OCI-LY3 (cell line): ENCODE measurements around the gene PRMT7.

Experiments used
- H2AFZ ChIP-seq: fragments of 200-600, 300-600 bp; shearing (Covaris generic); 2 replicates; pipeline ENCODE4 v1.6.0; 2014; ENCODE audit warnings: antibody characterized with exemption, low read depth, low read length
- H3K27ac ChIP-seq: fragments of 200-600, 300-600 bp; sonication (generic); 2 replicates; pipeline ENCODE4 v1.5.1; 2014; ENCODE audit warnings: mild to moderate bottlenecking, low read length, moderate library complexity, mixed read lengths
- H3K27me3 ChIP-seq: fragments of 200-600, 300-600 bp; sonication (generic); 2 replicates; pipeline ENCODE4 v1.6.1; 2014; ENCODE audit warnings: low read depth, low read length, mixed read lengths
- H3K36me3 ChIP-seq: fragments of 200-600, 300-600 bp; sonication (generic); replicated peaks from 2 replicates; pipeline ENCODE3; 2014; ENCODE audit warnings: low read depth, low read length, mixed read lengths
- H3K4me1 ChIP-seq: fragments of 300-600, 200-600 bp; sonication (generic); 2 replicates; pipeline ENCODE4 v1.6.1; 2014; ENCODE audit warnings: low read length, mixed read lengths
- H3K4me2 ChIP-seq: fragments of 200-600, 300-600 bp; sonication (generic); 2 replicates; pipeline ENCODE4 v1.6.1; 2014; ENCODE audit warnings: low read length, mixed read lengths
- H3K4me3 ChIP-seq: fragments of 300-600, 200-600 bp; sonication (generic); 2 replicates; pipeline ENCODE4 v1.5.1; 2014; ENCODE audit warnings: antibody characterized with exemption, mild to moderate bottlenecking, low read length, moderate library complexity
- H3K79me2 ChIP-seq: fragments of 300-600, 200-600 bp; shearing (Covaris generic); 2 replicates; pipeline ENCODE4 v1.6.1; 2014; ENCODE audit warnings: mild to moderate bottlenecking, low read length, mixed read lengths
- H3K9ac ChIP-seq: fragments of 300-600, 200-600 bp; shearing (Covaris generic); 2 replicates; pipeline ENCODE4 v1.6.0; 2014; ENCODE audit warnings: mild to moderate bottlenecking, low read length, moderate library complexity
- H3K9me3 ChIP-seq: fragments of 200-600, 300-600 bp; shearing (Covaris generic); 2 replicates; pipeline ENCODE4 v1.6.1; 2014; ENCODE audit warnings: low read length, mixed read lengths; ENCODE audit not compliant: insufficient read depth
- H4K20me1 ChIP-seq: fragments of 200-600, 300-600 bp; sonication (generic); 2 replicates; pipeline ENCODE4 v1.6.1; 2016; ENCODE audit warnings: low read length, mixed read lengths; ENCODE audit not compliant: insufficient read depth
- EZH2phosphoT487 ChIP-seq: fragments of 200-600 bp; shearing (Covaris generic); IDR thresholded peaks from 2 replicates; pipeline ENCODE4 v1.6.1; 2018; ENCODE audit warnings: antibody characterized with exemption, mixed run types, low read depth
- TF ChIP-seq, protein P1 (sequence below): fragments of 200-600, 300-600 bp; sonication (generic); IDR thresholded peaks from 2 replicates; pipeline ENCODE4 v1.5.1; 2014; ENCODE audit warnings: antibody characterized with exemption, low read length, low read depth

Gene PRMT7

DNA sequence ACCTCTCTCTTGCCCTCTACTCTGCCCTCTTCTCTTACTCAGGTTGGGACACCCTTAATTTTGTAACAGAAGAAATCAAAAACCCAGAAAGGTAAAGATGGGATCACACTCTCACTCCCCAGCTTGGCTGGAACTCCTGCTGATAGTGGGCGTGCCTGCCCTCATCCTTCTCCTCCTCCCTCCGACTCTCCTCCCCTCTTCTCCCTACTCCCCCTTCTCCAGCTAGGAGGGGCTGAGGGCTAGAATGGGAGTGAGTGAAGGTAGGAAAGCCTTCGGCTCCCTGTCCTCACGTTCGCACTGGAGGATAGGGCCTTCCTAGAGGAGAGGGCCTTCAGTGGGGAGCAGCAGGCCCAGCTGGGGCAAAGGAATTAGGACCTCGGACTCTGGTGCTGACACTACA lies 20.4 kb upstream of the PRMT7 start:
- TF ChIP-seq EZH2phosphoT487: no peak
- TF ChIP-seq, protein P1, sequence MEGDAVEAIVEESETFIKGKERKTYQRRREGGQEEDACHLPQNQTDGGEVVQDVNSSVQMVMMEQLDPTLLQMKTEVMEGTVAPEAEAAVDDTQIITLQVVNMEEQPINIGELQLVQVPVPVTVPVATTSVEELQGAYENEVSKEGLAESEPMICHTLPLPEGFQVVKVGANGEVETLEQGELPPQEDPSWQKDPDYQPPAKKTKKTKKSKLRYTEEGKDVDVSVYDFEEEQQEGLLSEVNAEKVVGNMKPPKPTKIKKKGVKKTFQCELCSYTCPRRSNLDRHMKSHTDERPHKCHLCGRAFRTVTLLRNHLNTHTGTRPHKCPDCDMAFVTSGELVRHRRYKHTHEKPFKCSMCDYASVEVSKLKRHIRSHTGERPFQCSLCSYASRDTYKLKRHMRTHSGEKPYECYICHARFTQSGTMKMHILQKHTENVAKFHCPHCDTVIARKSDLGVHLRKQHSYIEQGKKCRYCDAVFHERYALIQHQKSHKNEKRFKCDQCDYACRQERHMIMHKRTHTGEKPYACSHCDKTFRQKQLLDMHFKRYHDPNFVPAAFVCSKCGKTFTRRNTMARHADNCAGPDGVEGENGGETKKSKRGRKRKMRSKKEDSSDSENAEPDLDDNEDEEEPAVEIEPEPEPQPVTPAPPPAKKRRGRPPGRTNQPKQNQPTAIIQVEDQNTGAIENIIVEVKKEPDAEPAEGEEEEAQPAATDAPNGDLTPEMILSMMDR: no peak
- Histone ChIP-seq H3K36me3 (peaks cover 52% of the 10 kb centered on the region), H3K27me3 (no peaks in the 10 kb centered on the region), H3K27ac (peak overlapping the region; percentile 55; the same call in 1 of the 2 replicates), H4K20me1 (no peaks in the 10 kb centered on the region), H3K9me3 (no peaks in the 10 kb centered on the region), H3K4me2 (no peak overlapping the region), H2AFZ (no peak overlapping the region), H3K4me3 (no peak overlapping the region), H3K9ac (no peak overlapping the region; the same call in 1 of the 2 replicates), H3K4me1 (peaks cover 26% of the 10 kb centered on the region), H3K79me2 (peaks cover 13% of the 10 kb centered on the region)

DNA sequence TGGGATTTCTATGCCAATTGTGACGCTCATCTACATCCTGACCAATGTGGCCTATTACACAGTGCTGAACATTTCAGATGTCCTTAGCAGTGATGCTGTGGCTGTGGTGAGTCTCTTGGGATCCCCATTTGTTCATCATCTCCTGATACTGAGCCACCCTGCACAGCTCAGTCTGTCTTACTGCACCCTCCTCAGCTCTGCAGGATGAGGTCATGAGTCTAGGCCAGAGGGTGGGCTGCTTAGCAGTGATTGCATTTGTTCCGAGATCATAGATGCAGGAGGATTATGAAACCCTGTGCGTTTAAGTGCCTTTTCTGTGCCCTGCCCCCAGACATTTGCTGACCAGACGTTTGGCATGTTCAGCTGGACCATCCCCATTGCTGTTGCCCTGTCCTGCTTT lies 19.6 kb upstream of the PRMT7 start:
- Histone ChIP-seq H3K9me3 (no peaks in the 10 kb centered on the region), H2AFZ (no peak overlapping the region), H3K4me3 (no peak overlapping the region), H3K27me3 (no peaks in the 10 kb centered on the region), H3K4me1 (peaks cover 19% of the 10 kb centered on the region), H3K27ac (no peak overlapping the region), H3K79me2 (peaks cover 6% of the 10 kb centered on the region), H4K20me1 (no peaks in the 10 kb centered on the region), H3K36me3 (peaks cover 50% of the 10 kb centered on the region), H3K9ac (no peak overlapping the region), H3K4me2 (no peak overlapping the region)
- TF ChIP-seq, protein P1: no peak
- TF ChIP-seq EZH2phosphoT487: no peak

DNA sequence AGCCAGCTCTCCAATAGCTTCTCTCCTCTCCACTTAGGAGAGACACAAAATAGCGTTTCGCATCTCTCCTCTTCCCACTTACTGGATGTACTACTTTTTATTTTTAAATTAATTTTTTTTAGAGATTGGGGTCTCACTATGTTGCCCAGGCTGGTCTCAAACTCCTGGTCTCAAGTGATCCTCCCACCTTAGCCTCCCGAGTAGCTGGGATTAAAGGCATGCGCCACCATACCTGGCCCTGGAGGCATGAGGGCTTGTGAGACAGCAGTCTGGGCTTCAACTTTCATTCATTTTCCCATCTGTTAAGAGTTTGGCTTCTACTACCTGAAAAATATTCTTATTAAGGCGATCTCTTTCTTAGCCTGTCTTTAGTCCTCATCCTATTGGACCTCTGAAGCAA lies 18.4 kb upstream of the PRMT7 start:
- H3K4me2 ChIP-seq: no peak overlapping the region
- no peak for TF ChIP-seq EZH2phosphoT487
- TF ChIP-seq, protein P1: no peak
- H3K79me2 ChIP-seq: no peaks in the 10 kb centered on the region; the same call in 1 of the 2 replicates
- H3K36me3 ChIP-seq: peaks cover 51% of the 10 kb centered on the region
- peaks cover 14% of the 10 kb centered on the region for H3K4me1 ChIP-seq
- H3K27ac ChIP-seq: no peak overlapping the region
- H3K27me3 ChIP-seq: no peaks in the 10 kb centered on the region
- H3K4me3 ChIP-seq: no peak overlapping the region
- no peaks in the 10 kb centered on the region for H4K20me1 ChIP-seq
- H3K9ac ChIP-seq: no peak overlapping the region
- no peak overlapping the region for H2AFZ ChIP-seq
- no peaks in the 10 kb centered on the region for H3K9me3 ChIP-seq

DNA sequence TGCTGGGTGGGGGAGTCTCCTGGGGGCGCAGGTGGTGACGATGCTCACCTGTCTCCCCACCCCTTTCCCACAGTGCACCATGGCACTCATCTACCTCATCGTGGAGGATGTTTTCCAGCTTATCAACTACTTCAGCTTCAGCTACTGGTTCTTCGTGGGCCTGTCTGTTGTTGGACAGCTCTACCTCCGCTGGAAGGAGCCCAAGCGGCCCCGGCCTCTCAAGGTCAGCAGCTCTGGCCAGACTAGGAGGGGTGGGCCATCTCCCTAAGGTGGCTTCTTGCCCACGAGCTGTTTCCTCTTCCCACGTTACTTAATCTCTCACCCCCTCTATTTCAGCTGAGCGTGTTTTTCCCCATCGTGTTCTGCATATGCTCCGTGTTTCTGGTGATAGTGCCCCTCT lies 14.5 kb upstream of the PRMT7 start:
- Histone ChIP-seq H3K27ac (no peak overlapping the region), H2AFZ (no peak overlapping the region), H3K36me3 (peaks cover 73% of the 10 kb centered on the region), H3K4me3 (no peak overlapping the region), H3K27me3 (no peaks in the 10 kb centered on the region), H4K20me1 (no peaks in the 10 kb centered on the region), H3K9me3 (no peaks in the 10 kb centered on the region), H3K4me1 (no peaks in the 10 kb centered on the region), H3K9ac (no peak overlapping the region), H3K79me2 (no peaks in the 10 kb centered on the region), H3K4me2 (no peak overlapping the region)
- TF ChIP-seq EZH2phosphoT487: no peak
- TF ChIP-seq, protein P1: no peak
